Esophagus muscularis mucosa (tissue), 4 donors: ENCODE data around the gene PDZRN3. TPM values are rescaled to one million over a fixed set of nuclear protein-coding genes. Genes with fewer than 3 reads are reported as not detected.

Experiments
- DNase-seq: peaks from one replicate; pipeline ENCODE4 v3.0.0-alpha.2; 2017; ENCODE audit errors: extremely low spot score
- H3K27ac ChIP-seq, 4 donors: fragments of 200-600 bp; sonication (generic); replicated peaks in 1 of 4; 1 replicate in 3 of 4; 2 replicates in 1 of 4; pipeline ENCODE4 v1.5.1; 2016 to 2019; ENCODE audit warnings: mild to moderate bottlenecking in 1 of 4
- H3K27me3 ChIP-seq, 4 donors: fragments of 200-600 bp; sonication (generic); one replicate each; pipeline versions ENCODE4 v1.5.1 to v1.6.0; 2016 to 2019
- H3K36me3 ChIP-seq, 4 donors: fragments of 200-600 bp; sonication (generic); one replicate each; pipeline ENCODE4 v1.5.1; 2016 to 2019
- H3K4me1 ChIP-seq, 4 donors: fragments of 200-600 bp; sonication (generic); one replicate each; pipeline ENCODE4 v1.5.1; 2016 to 2019
- H3K4me3 ChIP-seq, 4 donors: fragments of 200-600 bp; sonication (generic); 1 replicate in 2 of 4; 2 replicates in 2 of 4; pipeline ENCODE4 v1.5.1; 2016 to 2019; ENCODE audit warnings: mild to moderate bottlenecking in 4 of 4, moderate library complexity in 1 of 4
- H3K9me3 ChIP-seq, 4 donors: fragments of 200-600 bp; sonication (generic); 1 replicate in 3 of 4; 2 replicates in 1 of 4; pipeline ENCODE4 v1.5.1; 2016 to 2019
- CTCF ChIP-seq, 3 experiments: fragments of 200-600 bp in 2 of 3; fragments of 450-650 bp in 1 of 3; sonication (generic) in 2 of 3; IDR thresholded peaks; one replicate each; pipeline ENCODE4 v1.5.1; 2017 to 2019; ENCODE audit warnings: antibody characterized with exemption in 3 of 3, mild to moderate bottlenecking in 2 of 3, moderate library complexity in 1 of 3
- EP300 ChIP-seq: sonication (generic); formaldehyde crosslinking; IDR thresholded peaks from one replicate; pipeline ENCODE4 v1.6.1; 2017; ENCODE audit warnings: antibody characterized with exemption
- POLR2A ChIP-seq: fragments of 450-650 bp; IDR thresholded peaks from one replicate; pipeline ENCODE4 v1.6.1; 2017; ENCODE audit warnings: antibody characterized with exemption, moderate library complexity, mild to moderate bottlenecking, low read depth
- POLR2AphosphoS5 ChIP-seq, 2 donors: sonication (generic); formaldehyde crosslinking; IDR thresholded peaks; one replicate each; pipeline ENCODE4 v1.6.1; 2017; ENCODE audit warnings: antibody characterized with exemption in 2 of 2
- WGBS: methylation state at CpG from one replicate; pipeline ENCODE4 v1.1.5; 2018; 5-methylcytosine and 5-hydroxymethylcytosine counted together
- intact Hi-C: fragments of 100-400 bp; cut with DNase I; formaldehyde crosslinking; loops from one replicate; pipeline ENCODE4 v1.15.1; 2023
- small RNA-seq, 3 donors: library from RNA; depleted of rRNA; stranded (forward); fragments of <200 nt; gene quantifications; one replicate each; pipeline ENCODE3, GENCODE V24; 2016
- total RNA-seq, 4 donors: library from RNA; depleted of rRNA; stranded (reverse); fragments of >200 nt; gene quantifications; one replicate each; pipeline versions ENCODE4 v1.1.0 to v1.2.1, GENCODE V29; 2016

PDZRN3 gene
- total RNA-seq, 4 donors from 2014 or later, result 149 to 314 (median 220) TPM

- Histone ChIP-seq H3K36me3 (no peaks in the 10 kb centered on the region), H3K4me1 (no peaks in the 10 kb centered on the region), H3K9me3 (peaks cover 0 to 15% (median 6%) of the 10 kb centered on the region in 4 donors), H3K4me3 (no peak overlapping the region), H3K27me3 (no peaks in the 10 kb centered on the region), H3K27ac (no peak overlapping the region)
- intact Hi-C loops, result no loop called here
- TF ChIP-seq EP300 (no peak), CTCF (IDR thresholded peaks at IDR 0.05) (no peak), POLR2AphosphoS5 (IDR thresholded peaks at IDR 0.05) (no peak), POLR2A (no peak)
- WGBS, result 100% methylated on average over 1 of the region's 1 CpG
- no peak for DNase-seq
These were observed 282.7 kb downstream of the PDZRN3 start for GRCh38 chr3:73342077-73342476.

- Histone ChIP-seq H3K27ac (no peak overlapping the region), H3K27me3 (no peaks in the 10 kb centered on the region), H3K9me3 (peaks cover 0 to 15% (median 6%) of the 10 kb centered on the region in 4 donors), H3K4me3 (no peak overlapping the region), H3K4me1 (no peaks in the 10 kb centered on the region), H3K36me3 (no peaks in the 10 kb centered on the region)
- DNase-seq, result no peak
- intact Hi-C loops, result no loop called here
- 95% methylated on average over 3 of the region's 3 CpGs for WGBS
- TF ChIP-seq POLR2AphosphoS5 (IDR thresholded peaks at IDR 0.05), result no peak
- TF ChIP-seq CTCF (IDR thresholded peaks at IDR 0.05), result no peak
- no peak for TF ChIP-seq EP300
- no peak for TF ChIP-seq POLR2A
These were observed 283.3 kb downstream of the PDZRN3 start for GRCh38 chr3:73341272-73341935.

- H3K27me3 ChIP-seq, result no peaks in the 10 kb centered on the region
- DNase-seq, result no peak
- WGBS, result 70% methylated on average over 3 of the region's 3 CpGs
- H3K4me3 ChIP-seq, result no peak overlapping the region
- H3K9me3 ChIP-seq, result no peaks in the 10 kb centered on the region
- TF ChIP-seq EP300 (no peak), POLR2AphosphoS5 (IDR thresholded peaks at IDR 0.05) (no peak), POLR2A (no peak), CTCF (IDR thresholded peaks at IDR 0.05) (no peak)
- no peaks in the 10 kb centered on the region for H3K36me3 ChIP-seq
- intact Hi-C loops, result no loop called here
- no peak overlapping the region for H3K27ac ChIP-seq
- no peaks in the 10 kb centered on the region for H3K4me1 ChIP-seq
These were observed 292.2 kb downstream of the PDZRN3 start for GRCh38 chr3:73332558-73332957.

Small RNA genes lying within 50 kb of the gene (small RNA-seq; reads per million reads assigned to genes)
- 0 reads per million in 3 donors for gene RNU7-119P
